ENCODE results near the gene LARGE2. TPM values are rescaled to one million over a fixed set of nuclear protein-coding genes. Genes with fewer than 3 reads are reported as not detected.

LARGE2 gene
- total RNA-seq, 1 donor from 2014 or later = 0.07 TPM

GRCh38 chr11:45930951-45931570 is 8.6 kb downstream of the LARGE2 start:
- Mint-ChIP-seq H3K9me3 (no peaks in the 10 kb centered on the region), H3K4me3 (ENCODE audit: low read depth) (no peak overlapping the region), H3K36me3 (ENCODE audit: low read depth) (peaks cover 4% of the 10 kb centered on the region), H3K27ac (no peak overlapping the region), H3K4me1 (ENCODE audit: low read depth) (peaks cover 10% of the 10 kb centered on the region), H3K27me3 (ENCODE audit: low read depth) (no peaks in the 10 kb centered on the region)
- intact Hi-C loops (cut with micrococcal nuclease) = no loop called here
- DNase-seq (ENCODE audit: low spot score) = no peak

DNA sequence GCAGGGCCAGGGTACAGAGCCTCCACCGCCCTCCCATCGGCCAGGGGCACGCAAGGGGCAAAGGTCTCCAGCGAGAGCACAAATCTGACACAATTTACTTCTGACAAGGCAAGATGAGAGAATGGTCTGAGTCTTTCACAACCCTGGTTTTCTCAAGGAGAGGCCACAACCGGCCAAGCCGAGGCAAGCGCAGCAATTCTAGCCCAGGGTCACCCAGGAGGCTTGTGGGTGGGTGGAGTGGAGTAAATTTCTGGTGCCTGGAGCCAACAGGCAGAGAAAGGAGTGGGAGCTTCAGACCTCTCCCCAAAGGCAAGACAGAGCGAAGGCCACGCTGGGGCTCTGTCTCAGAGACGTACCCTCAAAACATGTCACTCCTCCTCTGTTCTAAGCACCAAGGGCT is 9.3 kb downstream of the LARGE2 start:
- Mint-ChIP-seq H3K27me3 (ENCODE audit: low read depth) (no peaks in the 10 kb centered on the region), H3K4me1 (ENCODE audit: low read depth) (peaks cover 10% of the 10 kb centered on the region), H3K4me3 (ENCODE audit: low read depth) (no peak overlapping the region), H3K9me3 (no peaks in the 10 kb centered on the region), H3K36me3 (ENCODE audit: low read depth) (peaks cover 7% of the 10 kb centered on the region), H3K27ac (no peak overlapping the region)
- DNase-seq (ENCODE audit: low spot score) = no peak
- intact Hi-C loops (cut with micrococcal nuclease) = no loop called here

GRCh38 chr11:45932217-45932616 is 9.8 kb downstream of the LARGE2 start:
- Mint-ChIP-seq H3K27ac (no peak overlapping the region), H3K4me3 (ENCODE audit: low read depth) (no peak overlapping the region), H3K27me3 (ENCODE audit: low read depth) (no peaks in the 10 kb centered on the region), H3K4me1 (ENCODE audit: low read depth) (peaks cover 10% of the 10 kb centered on the region), H3K36me3 (ENCODE audit: low read depth) (peaks cover 12% of the 10 kb centered on the region), H3K9me3 (no peaks in the 10 kb centered on the region)
- intact Hi-C loops (cut with micrococcal nuclease) = no loop called here
- DNase-seq (ENCODE audit: low spot score) = no peak

GRCh38 chr11:45933131-45933831 is 10.8 kb downstream of the LARGE2 start:
- H3K4me3 Mint-ChIP-seq (ENCODE audit: low read depth) = no peak overlapping the region
- DNase-seq (ENCODE audit: low spot score) = no peak
- H3K27me3 Mint-ChIP-seq (ENCODE audit: low read depth) = no peaks in the 10 kb centered on the region
- no peak overlapping the region for H3K27ac Mint-ChIP-seq
- no peaks in the 10 kb centered on the region for H3K9me3 Mint-ChIP-seq
- peaks cover 10% of the 10 kb centered on the region for H3K4me1 Mint-ChIP-seq (ENCODE audit: low read depth)
- peaks cover 12% of the 10 kb centered on the region for H3K36me3 Mint-ChIP-seq (ENCODE audit: low read depth)
- intact Hi-C loops (cut with micrococcal nuclease) = no loop called here

- Mint-ChIP-seq H3K27ac (no peak overlapping the region), H3K27me3 (ENCODE audit: low read depth) (no peaks in the 10 kb centered on the region), H3K4me3 (ENCODE audit: low read depth) (no peak overlapping the region), H3K9me3 (no peaks in the 10 kb centered on the region), H3K36me3 (ENCODE audit: low read depth) (peaks cover 12% of the 10 kb centered on the region), H3K4me1 (ENCODE audit: low read depth) (peaks cover 10% of the 10 kb centered on the region)
- intact Hi-C loops (cut with micrococcal nuclease) = no loop called here
- no peak for DNase-seq (ENCODE audit: low spot score)
Observed at GRCh38 chr11:45933846-45934579, 11.6 kb downstream of the LARGE2 start.

DNA sequence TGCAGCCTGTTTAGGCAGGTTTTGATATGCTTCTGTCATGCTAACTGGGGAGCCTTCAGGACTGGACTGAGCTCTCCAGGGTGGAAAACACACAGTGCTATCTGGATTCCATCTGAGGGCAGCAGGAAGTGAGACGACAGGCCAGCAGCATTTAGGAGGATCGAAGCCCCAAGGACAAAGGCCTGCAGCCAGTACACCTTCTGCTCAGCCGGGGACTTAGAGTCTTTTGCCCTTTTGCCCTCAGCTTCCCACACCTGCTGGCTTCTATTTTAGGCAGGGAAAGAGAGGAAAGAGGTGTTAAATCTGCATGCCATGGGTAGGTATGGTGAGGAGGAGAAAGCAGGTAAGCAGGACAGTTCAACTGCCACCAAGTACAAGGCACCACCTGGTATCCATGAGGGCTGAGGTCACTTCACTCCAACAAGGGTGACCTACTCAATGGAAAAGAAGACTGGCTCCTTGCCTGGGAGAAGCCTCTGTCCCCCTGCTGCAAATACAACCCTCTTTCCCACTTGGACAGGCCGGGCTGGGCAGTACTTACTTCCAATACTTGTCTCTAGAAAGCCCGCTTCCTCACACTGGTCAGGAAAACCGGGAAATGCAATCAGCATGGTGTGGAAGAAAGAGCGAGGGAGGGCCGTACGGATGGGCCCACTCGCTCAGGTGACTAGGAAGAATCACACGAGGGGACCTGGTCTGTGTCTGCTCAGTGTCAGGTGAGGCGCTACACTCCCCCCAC is 12.3 kb downstream of the LARGE2 start:
- no peaks in the 10 kb centered on the region for H3K27me3 Mint-ChIP-seq (ENCODE audit: low read depth)
- intact Hi-C loops (cut with micrococcal nuclease) = no loop called here
- peaks cover 12% of the 10 kb centered on the region for H3K36me3 Mint-ChIP-seq (ENCODE audit: low read depth)
- no peaks in the 10 kb centered on the region for H3K9me3 Mint-ChIP-seq
- H3K4me3 Mint-ChIP-seq (ENCODE audit: low read depth) = no peak overlapping the region
- no peak overlapping the region for H3K27ac Mint-ChIP-seq
- no peak for DNase-seq (ENCODE audit: low spot score)
- H3K4me1 Mint-ChIP-seq (ENCODE audit: low read depth) = peaks cover 9% of the 10 kb centered on the region

GRCh38 chr11:45935349-45936064 is 13.1 kb downstream of the LARGE2 start:
- intact Hi-C loops (cut with micrococcal nuclease) = no loop called here
- no peaks in the 10 kb centered on the region for H3K9me3 Mint-ChIP-seq
- H3K4me3 Mint-ChIP-seq (ENCODE audit: low read depth) = no peak overlapping the region
- no peaks in the 10 kb centered on the region for H3K27me3 Mint-ChIP-seq (ENCODE audit: low read depth)
- peaks cover 12% of the 10 kb centered on the region for H3K36me3 Mint-ChIP-seq (ENCODE audit: low read depth)
- no peak overlapping the region for H3K27ac Mint-ChIP-seq
- no peak for DNase-seq (ENCODE audit: low spot score)
- peaks cover 1% of the 10 kb centered on the region for H3K4me1 Mint-ChIP-seq (ENCODE audit: low read depth)

- intact Hi-C loops (cut with micrococcal nuclease) = no loop called here
- peaks cover 12% of the 10 kb centered on the region for H3K36me3 Mint-ChIP-seq (ENCODE audit: low read depth)
- no peaks in the 10 kb centered on the region for H3K4me1 Mint-ChIP-seq (ENCODE audit: low read depth)
- DNase-seq (ENCODE audit: low spot score) = no peak
- H3K27me3 Mint-ChIP-seq (ENCODE audit: low read depth) = no peaks in the 10 kb centered on the region
- no peak overlapping the region for H3K27ac Mint-ChIP-seq
- no peaks in the 10 kb centered on the region for H3K9me3 Mint-ChIP-seq
- H3K4me3 Mint-ChIP-seq (ENCODE audit: low read depth) = no peak overlapping the region
Observed at GRCh38 chr11:45936511-45937054, 14.1 kb downstream of the LARGE2 start.

DNA sequence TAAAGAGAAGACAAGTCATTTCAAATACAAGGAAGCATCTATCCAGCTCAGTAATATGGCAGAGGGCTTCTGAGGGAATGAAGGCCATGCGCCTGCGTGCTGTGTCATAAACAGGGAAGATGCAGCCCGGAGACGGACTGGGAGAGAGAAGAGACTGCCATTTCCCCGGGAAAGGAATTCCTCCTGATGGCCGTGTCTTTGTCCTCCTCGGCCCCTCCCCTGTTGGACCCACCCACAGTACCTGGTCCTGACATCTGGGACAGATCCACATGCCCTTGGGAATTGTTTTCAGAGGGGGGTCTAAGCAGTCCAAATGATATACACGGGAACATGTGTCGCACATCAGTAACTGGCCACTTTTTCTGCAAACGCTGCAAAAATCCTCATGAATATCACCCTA is 15.5 kb downstream of the LARGE2 start:
- Mint-ChIP-seq H3K27ac (no peak overlapping the region), H3K4me3 (ENCODE audit: low read depth) (no peak overlapping the region), H3K4me1 (ENCODE audit: low read depth) (no peaks in the 10 kb centered on the region), H3K9me3 (no peaks in the 10 kb centered on the region), H3K36me3 (ENCODE audit: low read depth) (peaks cover 18% of the 10 kb centered on the region), H3K27me3 (ENCODE audit: low read depth) (no peaks in the 10 kb centered on the region)
- intact Hi-C loops (cut with micrococcal nuclease) = no loop called here
- no peak for DNase-seq (ENCODE audit: low spot score)

GRCh38 chr11:45939836-45940235 is 17.4 kb downstream of the LARGE2 start:
- intact Hi-C loops (cut with micrococcal nuclease) = no loop called here
- no peaks in the 10 kb centered on the region for H3K27me3 Mint-ChIP-seq (ENCODE audit: low read depth)
- DNase-seq (ENCODE audit: low spot score) = no peak
- H3K36me3 Mint-ChIP-seq (ENCODE audit: low read depth) = peaks cover 19% of the 10 kb centered on the region
- H3K27ac Mint-ChIP-seq = no peak overlapping the region
- no peaks in the 10 kb centered on the region for H3K9me3 Mint-ChIP-seq
- H3K4me1 Mint-ChIP-seq (ENCODE audit: low read depth) = no peaks in the 10 kb centered on the region
- no peak overlapping the region for H3K4me3 Mint-ChIP-seq (ENCODE audit: low read depth)

DNA sequence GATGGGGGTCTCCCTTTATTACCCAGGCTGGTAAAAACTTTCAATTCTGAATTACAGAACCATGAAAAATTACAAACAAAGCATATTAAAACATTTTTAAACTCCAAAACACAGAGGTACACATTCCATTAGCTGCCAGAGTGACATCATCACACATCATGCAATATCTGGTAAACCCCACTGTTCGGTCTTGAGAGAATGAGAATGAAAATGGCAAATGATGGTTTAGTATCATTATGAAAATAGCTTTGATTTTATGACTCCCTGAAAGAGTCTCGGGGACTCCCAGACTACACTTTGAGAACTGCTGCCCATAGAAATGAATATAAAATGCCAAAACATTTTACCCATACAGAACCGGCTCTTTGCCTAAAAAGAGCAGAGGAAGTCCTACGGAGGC is 18.8 kb downstream of the LARGE2 start:
- H3K27me3 Mint-ChIP-seq (ENCODE audit: low read depth) = no peaks in the 10 kb centered on the region
- H3K4me3 Mint-ChIP-seq (ENCODE audit: low read depth) = no peak overlapping the region
- H3K27ac Mint-ChIP-seq = no peak overlapping the region
- no peak for DNase-seq (ENCODE audit: low spot score)
- H3K36me3 Mint-ChIP-seq (ENCODE audit: low read depth) = peaks cover 31% of the 10 kb centered on the region
- intact Hi-C loops (cut with micrococcal nuclease) = no loop called here
- H3K4me1 Mint-ChIP-seq (ENCODE audit: low read depth) = no peaks in the 10 kb centered on the region
- H3K9me3 Mint-ChIP-seq = no peaks in the 10 kb centered on the region

DNA sequence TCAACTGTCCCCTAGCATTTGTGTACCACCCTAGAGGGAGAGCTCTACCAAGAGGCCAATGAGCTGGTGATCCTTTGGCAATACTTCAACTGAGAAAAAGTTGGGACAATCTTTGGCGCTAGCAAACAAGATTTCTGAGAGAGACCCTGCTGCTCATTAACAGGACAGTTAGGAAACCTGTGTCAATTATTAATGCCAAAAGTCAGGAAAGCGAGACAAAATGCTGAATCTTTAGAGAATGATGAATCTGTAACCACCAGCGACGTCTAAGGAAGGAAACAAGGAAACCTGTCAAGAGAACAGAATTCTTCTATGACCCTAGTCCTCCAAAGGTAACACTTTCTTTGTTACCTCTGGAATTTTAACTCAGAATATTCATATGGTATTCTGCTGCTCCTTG is 19.9 kb downstream of the LARGE2 start:
- H3K36me3 Mint-ChIP-seq (ENCODE audit: low read depth) = peaks cover 23% of the 10 kb centered on the region
- intact Hi-C loops (cut with micrococcal nuclease) = no loop called here
- no peaks in the 10 kb centered on the region for H3K27me3 Mint-ChIP-seq (ENCODE audit: low read depth)
- no peaks in the 10 kb centered on the region for H3K4me1 Mint-ChIP-seq (ENCODE audit: low read depth)
- H3K4me3 Mint-ChIP-seq (ENCODE audit: low read depth) = no peak overlapping the region
- no peaks in the 10 kb centered on the region for H3K9me3 Mint-ChIP-seq
- no peak overlapping the region for H3K27ac Mint-ChIP-seq
- no peak for DNase-seq (ENCODE audit: low spot score)

Data from activated T-helper 2 cell treated with anti-CD3 and anti-CD28 coated beads, Interferon-gamma antibody, Interleukin-2, Interleukin-4, amounts not matched to agents 10 μg/mL and 5 μg/mL and 100 μg/mL, durations not matched to agents 14 hours and 24 hours and 36 hours (primary cell).